IPS-NIHi7 (cell line): ENCODE results near the gene FSIP2.
"Not testable (repeated sequence)": the region's sequence is repeated elsewhere in the genome, so short reads cannot be mapped to it uniquely, and the experiment has no call there.

ENCODE experiments used
- DNase-seq: peaks from one replicate; pipeline ENCODE4 v3.0.0; 2012; ENCODE audit warnings: mixed read lengths; ENCODE audit errors: extremely low spot score

FSIP2 gene

DNA sequence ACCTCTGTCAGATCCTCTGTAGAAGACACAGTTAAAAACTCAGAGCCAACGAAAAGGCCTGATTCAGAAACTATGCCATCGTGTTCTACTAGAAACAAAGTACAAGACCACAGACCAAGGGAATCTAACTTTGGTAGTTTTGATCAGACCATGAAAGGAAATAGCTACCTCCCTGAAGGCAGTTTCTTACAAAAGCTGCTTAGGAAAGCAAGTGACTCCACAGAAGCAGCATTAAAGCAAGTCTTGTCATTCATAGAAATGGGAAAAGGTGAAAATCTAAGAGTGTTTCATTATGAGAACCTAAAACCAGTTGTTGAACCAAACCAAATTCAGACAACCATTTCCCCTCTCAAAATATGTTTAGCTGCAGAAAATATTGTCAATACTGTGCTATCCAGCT lies 58.2 kb downstream of the FSIP2 start:
- DNase-seq, result no peak

DNA sequence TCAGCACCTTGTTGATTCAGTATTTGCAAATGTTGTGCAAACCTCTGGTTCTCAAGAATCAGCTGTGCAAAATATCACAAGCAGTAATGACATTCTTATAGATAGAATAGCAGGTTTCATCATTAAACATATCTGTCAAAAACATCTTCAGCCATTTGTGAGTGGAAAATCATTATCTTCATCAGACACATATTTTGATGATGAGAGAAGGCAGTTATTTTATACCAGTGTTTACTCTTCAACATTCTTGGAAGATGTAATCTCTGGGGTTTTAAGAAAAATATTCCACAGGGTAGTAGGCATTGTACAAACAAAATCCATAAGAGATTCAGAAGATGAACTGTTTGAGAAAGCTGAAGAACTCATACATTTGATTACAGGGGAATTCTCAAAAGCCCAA lies 64.3 kb downstream of the FSIP2 start:
- DNase-seq, result no peak

DNA sequence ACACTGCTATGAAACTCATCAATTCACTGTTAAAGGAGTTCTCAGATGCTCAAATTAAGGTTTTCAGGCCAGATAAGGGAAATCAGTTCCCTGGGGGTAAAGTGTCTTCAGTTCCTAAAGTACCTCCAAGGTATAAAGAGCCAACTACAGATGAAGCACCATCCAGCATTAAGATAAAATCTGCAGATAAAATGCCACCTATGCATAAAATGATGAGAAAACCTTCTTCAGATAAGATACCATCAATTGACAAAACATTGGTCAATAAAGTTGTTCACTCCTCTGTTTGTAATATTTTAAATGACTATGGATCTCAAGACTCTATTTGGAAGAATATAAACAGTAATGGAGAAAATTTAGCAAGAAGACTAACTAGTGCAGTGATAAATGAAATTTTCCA lies 68.2 kb downstream of the FSIP2 start:
- no peak for DNase-seq

DNA sequence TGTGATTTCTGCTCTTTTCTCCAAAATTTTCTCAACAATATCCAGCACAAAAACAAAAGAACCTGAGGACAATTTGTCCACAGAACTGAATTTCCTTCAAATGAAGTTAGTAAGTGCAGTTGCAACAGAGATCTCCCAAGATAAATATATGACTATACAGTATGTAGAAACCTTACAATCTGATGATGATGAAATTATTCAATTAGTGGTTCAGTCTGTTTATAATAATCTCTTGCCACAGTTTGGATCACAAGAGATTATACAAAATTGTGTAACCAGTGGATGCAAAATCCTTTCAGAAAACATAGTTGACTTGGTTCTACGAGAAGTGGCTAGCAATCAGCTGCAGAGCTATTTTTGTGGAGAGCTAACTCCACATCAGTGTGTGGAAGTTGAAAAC lies 68.7 kb downstream of the FSIP2 start:
- DNase-seq, result no peak

- DNase-seq, result no peak
These were observed 73.0 kb downstream of the FSIP2 start for GRCh38 chr2:185811580-185811979.

DNA sequence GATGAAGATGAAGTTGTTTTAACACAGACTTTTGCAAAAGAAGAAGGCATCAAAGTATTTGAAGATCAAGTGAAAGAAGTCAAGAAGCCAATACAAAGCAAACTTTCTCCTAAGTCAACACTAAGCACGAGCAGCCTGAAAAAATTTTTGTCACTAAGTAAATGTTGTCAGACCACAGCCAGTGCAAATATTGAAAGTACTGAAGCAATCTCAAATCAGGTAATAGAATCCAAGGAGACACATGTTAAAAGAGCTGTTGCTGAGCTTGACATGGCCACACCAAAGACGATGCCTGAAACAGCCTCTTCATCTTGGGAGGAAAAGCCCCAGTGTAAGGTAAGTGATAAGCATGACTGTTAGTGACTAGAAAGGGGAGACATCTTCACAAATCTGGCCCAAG lies 75.1 kb downstream of the FSIP2 start:
- DNase-seq, result no peak

- no peak for DNase-seq
These were observed 79.4 kb downstream of the FSIP2 start for GRCh38 chr2:185817991-185818390.

- DNase-seq, result no peak
These were observed 82.9 kb downstream of the FSIP2 start for GRCh38 chr2:185821467-185821866.

- no peak for DNase-seq
These were observed 85.2 kb downstream of the FSIP2 start for GRCh38 chr2:185823773-185824172.

- no peak for DNase-seq
These were observed 87.0 kb downstream of the FSIP2 start for GRCh38 chr2:185825557-185825956.

DNA sequence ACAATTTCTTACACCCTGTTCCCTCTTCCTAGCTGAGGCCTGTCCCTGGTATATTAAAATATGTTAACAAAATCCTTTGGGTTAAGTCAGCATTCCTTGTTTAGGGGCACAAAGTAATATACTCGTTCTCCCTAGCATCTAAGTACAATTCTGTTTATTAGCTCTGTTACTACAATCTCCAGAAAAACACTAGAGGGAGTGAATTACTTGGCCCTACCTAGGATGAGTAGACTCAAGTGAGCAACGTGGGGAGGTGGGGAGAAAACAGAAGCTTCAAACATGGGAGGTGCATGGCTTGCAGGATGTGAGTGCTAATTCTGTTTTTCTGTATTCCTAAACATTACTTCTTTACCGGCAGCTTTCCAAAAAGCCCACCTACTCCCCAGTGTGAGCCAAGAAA lies 89.7 kb downstream of the FSIP2 start:
- no peak for DNase-seq

GRCh38 chr2:185833864-185834263 lies 95.3 kb downstream of the FSIP2 start:
- no peak for DNase-seq

DNA sequence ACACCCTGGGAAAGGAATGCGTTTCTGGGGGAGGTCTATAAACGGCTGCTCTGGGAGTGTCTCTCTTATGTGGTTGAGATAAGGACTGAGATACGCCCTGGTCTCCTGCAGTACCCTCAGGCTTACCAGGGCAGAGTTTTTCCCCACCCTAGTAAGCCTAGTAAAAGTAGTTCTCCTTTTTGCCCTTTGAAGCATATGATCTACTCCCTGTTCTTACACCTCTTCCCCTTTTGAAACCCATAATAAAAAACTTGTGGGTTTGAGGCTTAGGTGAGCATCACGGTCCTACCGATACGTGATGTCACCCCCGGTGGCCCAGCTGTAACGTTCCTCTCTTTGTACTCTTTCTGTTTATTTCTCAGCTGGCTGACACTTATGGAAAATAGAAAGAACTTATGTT lies 97.4 kb downstream of the FSIP2 start:
- DNase-seq, result no peak

DNA sequence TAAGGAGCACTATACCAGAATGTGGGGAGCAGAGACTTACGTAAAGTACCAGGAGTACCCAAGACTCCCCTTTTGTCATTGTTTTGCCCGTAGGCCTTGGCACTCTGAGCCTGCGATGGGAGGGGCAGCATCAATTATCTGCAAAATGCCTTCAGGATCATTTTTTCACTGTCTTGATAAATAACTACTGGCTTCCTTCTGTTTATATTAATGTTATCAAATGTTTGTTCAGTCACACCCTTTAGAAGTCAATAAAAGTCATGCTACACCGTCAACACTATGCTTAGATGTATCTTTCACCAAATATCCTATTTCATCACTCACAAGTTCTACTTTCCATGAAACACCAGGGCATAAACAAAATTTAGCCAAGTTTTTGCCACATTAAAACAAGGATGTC lies 116.3 kb downstream of the FSIP2 start:
- DNase-seq, result no peak

GRCh38 chr2:185857691-185858090 lies 119.1 kb downstream of the FSIP2 start:
- no peak for DNase-seq

- DNase-seq, result no peak
These were observed 120.9 kb downstream of the FSIP2 start for GRCh38 chr2:185859506-185859905.

- DNase-seq, result no peak
These were observed 121.7 kb downstream of the FSIP2 start for GRCh38 chr2:185860321-185860720.

DNA sequence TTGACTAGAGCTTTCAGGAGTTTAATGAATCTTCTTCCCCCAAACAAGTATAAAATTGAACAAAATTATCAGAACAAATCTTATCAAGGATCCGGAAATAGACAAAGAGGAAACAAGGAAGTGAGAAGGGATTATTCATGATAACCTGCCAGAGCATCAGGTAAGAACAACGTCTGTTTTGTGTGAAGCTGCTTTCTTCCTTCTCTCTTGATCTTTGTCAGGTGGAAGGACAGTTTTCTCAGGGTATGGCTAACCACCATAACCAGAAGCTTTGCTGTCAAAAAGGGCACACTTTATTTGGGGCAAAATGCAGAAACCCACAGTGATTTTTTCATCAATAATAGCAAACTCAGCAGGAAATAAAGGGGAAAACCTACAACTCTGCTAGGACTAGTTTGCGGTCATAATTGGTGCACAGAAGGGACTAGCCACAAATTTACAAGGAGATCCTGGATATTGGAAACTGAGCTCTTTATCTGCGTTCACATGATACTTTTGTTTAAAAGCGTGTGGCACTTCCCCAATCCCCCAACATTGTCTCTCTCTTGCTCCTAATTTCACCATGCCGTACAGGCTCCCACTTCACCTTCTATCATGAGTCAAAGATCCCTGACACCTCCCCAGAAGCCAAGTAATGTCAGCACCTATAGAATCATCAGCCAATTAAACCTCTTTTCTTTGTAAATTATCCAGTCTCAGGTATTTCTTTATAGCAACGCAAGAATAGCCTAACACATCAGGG lies 124.2 kb downstream of the FSIP2 start:
- no peak for DNase-seq

DNA sequence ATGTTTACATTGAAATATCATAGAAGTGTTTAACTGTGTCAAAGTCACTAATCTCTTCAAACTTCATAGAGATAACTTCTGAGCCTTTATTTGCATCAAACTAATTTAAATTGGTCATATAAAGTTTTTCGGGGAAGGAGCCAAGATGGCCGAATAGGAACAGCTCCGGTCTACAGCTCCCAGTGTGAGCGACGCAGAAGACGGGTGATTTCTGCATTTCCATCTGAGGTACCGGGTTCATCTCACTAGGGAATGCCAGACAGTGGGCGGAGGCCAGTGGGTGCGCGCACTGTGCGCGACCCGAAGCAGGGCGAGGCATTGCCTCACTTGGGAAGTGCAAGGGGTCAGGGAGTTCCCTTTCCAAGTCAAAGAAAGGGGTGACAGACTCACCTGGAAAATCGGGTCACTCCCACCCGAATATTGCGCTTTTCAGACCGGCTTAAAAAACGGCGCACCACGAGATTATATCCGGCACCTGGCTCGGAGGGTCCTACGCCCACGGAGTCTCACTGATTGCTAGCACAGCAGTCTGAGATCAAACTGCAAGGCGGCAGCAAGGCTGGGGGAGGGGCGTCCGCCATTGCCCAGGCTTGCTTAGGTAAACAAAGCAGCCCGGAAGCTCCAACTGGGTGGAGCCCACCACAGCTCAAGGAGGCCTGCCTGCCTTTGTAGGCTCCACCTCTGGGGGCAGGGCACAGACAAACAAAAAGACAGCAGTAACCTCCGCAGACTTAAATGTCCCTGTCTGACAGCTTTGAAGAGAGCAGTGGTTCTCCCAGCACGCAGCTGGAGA lies 126.1 kb downstream of the FSIP2 start:
- DNase-seq, result not testable (repeated sequence)

DNA sequence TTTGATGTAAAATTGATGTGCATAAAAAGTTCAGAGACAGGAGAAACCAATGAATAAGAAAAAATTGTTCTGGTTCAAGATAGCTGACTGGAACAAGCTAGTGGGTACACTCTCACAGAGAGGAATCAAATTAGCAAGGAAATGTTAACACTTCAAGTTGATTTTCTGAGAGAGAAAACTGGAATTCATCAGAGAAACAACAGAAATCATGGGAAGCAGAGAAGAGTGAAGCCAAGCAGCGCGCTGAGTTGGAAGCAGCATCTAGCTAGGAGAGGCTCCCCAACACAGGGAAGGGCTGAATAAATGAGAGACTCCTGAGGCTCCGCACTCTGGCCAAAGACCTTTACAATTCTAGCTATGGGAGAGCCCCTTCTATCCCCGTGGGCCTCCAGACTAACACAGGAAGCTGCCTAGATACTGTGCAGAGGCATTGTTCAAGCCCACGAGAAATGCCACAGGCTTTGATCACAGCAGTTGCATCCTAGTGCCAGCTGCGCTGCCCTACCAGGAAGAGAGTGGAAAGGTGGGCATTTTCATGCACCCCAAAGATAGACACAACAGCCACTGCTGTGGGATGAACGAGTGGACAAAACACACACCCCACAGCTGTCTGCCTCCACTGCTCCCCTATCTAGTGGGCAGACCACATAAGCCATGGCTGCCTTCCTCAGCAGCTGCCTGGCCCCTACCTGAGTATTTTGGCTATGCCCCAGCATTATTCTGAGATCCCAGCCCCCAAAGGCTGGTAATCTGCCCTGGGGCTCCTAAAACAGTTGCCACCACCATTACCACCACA lies 136.7 kb downstream of the FSIP2 start:
- no peak for DNase-seq

DNA sequence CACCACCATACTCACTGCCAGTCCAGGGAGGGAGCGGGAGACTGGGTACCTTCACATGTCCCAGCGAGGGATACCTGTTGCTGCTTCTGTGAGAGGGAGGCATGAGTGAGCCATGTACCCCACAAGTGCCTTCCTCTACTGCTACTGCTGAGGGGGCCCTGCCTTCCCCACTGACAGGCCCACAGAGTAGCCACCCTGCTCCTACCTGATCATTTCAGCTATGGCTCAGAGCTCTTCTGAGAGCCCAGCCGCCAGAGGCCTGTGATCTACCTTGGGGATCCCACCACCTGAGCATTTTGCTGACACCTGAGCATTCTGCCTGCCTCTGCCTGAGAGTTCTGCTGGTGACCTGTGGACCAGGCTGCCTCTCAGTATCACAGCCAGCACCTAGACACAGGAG lies 137.6 kb downstream of the FSIP2 start:
- no peak for DNase-seq

DNA sequence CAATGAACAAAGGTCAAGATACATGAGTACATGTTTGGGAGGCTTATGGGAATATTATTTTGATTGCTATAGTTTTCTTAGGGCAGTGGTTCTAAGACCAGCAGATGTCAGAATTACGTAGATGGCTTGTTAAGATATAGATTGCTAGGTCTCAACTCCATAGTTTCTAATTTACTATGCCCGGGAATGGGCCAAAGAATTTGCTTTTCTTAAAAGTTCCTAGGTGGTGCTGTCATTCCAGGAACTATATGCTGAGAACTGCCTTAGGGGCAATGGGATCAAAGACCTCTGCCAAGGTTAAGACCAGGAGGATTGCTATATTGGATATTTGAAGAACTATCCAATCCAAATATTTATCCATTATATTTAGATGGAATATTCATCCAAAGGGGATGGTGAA lies 141.8 kb downstream of the FSIP2 start:
- DNase-seq, result no peak
